HG03103 (cell line): ENCODE results near the gene KRTAP10-3.

Source experiments
- ATAC-seq: cut with Tn5 transposase; IDR thresholded peaks from one replicate; pipeline ENCODE4 v1.9.1; 2021; ENCODE audit warnings: low read depth; ENCODE audit not compliant: unreplicated experiment

Gene KRTAP10-3

DNA sequence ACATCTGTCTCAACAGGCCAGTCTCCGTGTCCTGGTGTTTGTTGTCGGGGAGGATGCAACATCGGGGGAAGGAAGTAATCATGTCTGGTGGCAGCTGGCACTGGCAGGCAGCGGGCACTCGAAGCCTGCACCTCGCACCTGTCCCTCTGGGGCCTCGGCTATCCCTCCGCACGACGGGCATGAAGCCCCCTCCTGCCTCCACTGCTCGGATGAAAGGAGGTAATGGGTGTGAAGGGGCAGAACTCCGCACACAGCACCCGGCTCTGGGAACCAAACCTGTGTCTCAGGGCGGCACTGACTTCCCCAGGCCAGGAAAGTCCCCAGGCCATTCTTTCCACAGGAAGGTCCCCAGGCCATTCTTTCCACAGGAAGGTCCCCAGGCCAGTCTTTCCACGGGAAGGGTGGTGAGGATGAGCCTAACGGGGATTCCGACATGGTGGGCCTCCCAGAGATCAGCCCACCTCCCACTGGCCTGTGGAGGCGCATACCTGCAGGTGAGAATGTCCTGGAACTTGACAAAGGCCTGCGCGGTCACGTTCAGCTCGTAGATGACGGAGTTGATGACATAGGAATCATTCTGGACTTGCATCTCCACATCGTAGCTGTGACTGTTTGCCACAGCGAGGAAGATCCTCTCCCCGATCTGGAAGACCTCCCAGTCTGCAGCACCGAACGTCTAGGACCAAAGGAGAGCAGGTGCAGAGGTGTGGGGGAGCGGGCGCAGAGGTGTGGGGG lies 49.7 kb downstream of the KRTAP10-3 start:
- ATAC-seq = no peak

DNA sequence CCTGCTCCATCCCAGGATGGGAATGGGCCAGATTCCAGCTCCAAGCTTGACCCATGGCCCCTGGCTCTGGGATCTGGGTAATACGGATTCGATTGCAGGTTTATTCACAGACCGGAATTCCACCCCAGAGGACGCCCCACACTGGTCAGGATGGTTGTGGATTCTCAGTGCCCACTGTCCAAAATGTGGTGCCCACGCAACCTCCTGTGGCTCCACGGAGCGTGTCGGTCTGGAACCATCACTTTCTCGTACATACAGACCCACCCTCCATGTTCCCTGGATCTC lies 50.2 kb downstream of the KRTAP10-3 start:
- no peak for ATAC-seq
